WI38 (cell line): ENCODE measurements around the gene IRF9.

Source experiments
- H3K4me3 ChIP-seq: 2 replicates; pipeline ENCODE4 v1.5.1; 2011; ENCODE audit warnings: low read depth, mild to moderate bottlenecking, control low read depth, low read length
- CTCF ChIP-seq: IDR thresholded peaks from 2 replicates; pipeline ENCODE4 v1.5.1; 2012; ENCODE audit warnings: low read depth, mild to moderate bottlenecking, control low read depth, low read length

Gene IRF9

GRCh38 chr14:24126939-24127338 lies 34.1 kb upstream of the IRF9 start:
- TF ChIP-seq CTCF: no peak
- no peak overlapping the region for H3K4me3 ChIP-seq

- H3K4me3 ChIP-seq: no peak overlapping the region
- TF ChIP-seq CTCF: no peak
Measured at GRCh38 chr14:24127673-24128072, 33.4 kb upstream of the IRF9 start.

- TF ChIP-seq CTCF: no peak
- H3K4me3 ChIP-seq: no peak overlapping the region
Measured at GRCh38 chr14:24129410-24129998, 31.6 kb upstream of the IRF9 start.

- TF ChIP-seq CTCF: no peak
- H3K4me3 ChIP-seq: no peak within 1 kb of the TSS
Measured at GRCh38 chr14:24130380-24130716, 30.7 kb upstream of the IRF9 start, which contains the start of gene FITM1. FITM1 (plus strand) TSS chr14:24130659; CDS start chr14:24131564, 905 bp downstream.

- H3K4me3 ChIP-seq: no peak overlapping the region
- no peak for TF ChIP-seq CTCF
Measured at GRCh38 chr14:24130717-24131548, 30.1 kb upstream of the IRF9 start.

GRCh38 chr14:24131549-24131966 lies 29.5 kb upstream of the IRF9 start:
- no peak overlapping the region for H3K4me3 ChIP-seq
- TF ChIP-seq CTCF: no peak

- H3K4me3 ChIP-seq: no peak overlapping the region
- TF ChIP-seq CTCF: no peak
Measured at GRCh38 chr14:24132061-24132685, 28.9 kb upstream of the IRF9 start.
